ENCODE measurements around the gene COL15A1.

COL15A1 gene

GRCh38 chr9:98995971-98996504 is 52.3 kb downstream of the COL15A1 start:
- no peak for TF ChIP-seq Cebpa-rat (IDR thresholded peaks at IDR 0.05)

GRCh38 chr9:98997604-98998003 is 53.9 kb downstream of the COL15A1 start:
- Histone ChIP-seq H3K4me3 (no peak overlapping the region), H3K9me3 (no peaks in the 10 kb centered on the region), H3K9ac (no peak overlapping the region), H4K20me1 (peaks cover 58% of the 10 kb centered on the region), H3K4me2 (peak overlapping the region; percentile 49), H3K36me3 (no peaks in the 10 kb centered on the region), H3K4me1 (peaks cover 38% of the 10 kb centered on the region), H3K27me3 (peaks cover 57% of the 10 kb centered on the region), H3K27ac (no peak overlapping the region)
- TF ChIP-seq Cebpa-rat (IDR thresholded peaks at IDR 0.05): no peak

More at GRCh38 chr9:98995971-98996504, 52.3 kb downstream of the COL15A1 start:
- Histone ChIP-seq H3K27me3 (peaks cover 72% of the 10 kb centered on the region), H4K20me1 (peaks cover 66% of the 10 kb centered on the region), H3K9ac (no peak overlapping the region), H3K4me1 (peaks cover 39% of the 10 kb centered on the region), H3K36me3 (no peaks in the 10 kb centered on the region), H3K4me2 (no peak overlapping the region), H3K4me3 (no peak overlapping the region), H3K9me3 (peaks cover 11% of the 10 kb centered on the region), H3K27ac (no peak overlapping the region)

GRCh38 chr9:98998441-98999151 is 54.9 kb downstream of the COL15A1 start:
- peaks cover 28% of the 10 kb centered on the region for H3K4me1 ChIP-seq
- TF ChIP-seq Cebpa-rat (IDR thresholded peaks at IDR 0.05): no peak
- H3K27ac ChIP-seq: no peak overlapping the region
- no peaks in the 10 kb centered on the region for H3K9me3 ChIP-seq
- peaks cover 48% of the 10 kb centered on the region for H4K20me1 ChIP-seq
- H3K27me3 ChIP-seq: peaks cover 48% of the 10 kb centered on the region
- no peak overlapping the region for H3K4me3 ChIP-seq
- H3K9ac ChIP-seq: no peak overlapping the region
- H3K4me2 ChIP-seq: 0 out of 2 replicates have a peak overlapping the region, but pooled peaks have one; percentile 49
- no peaks in the 10 kb centered on the region for H3K36me3 ChIP-seq

GRCh38 chr9:98999152-98999525 is 55.4 kb downstream of the COL15A1 start:
- H3K4me2 ChIP-seq: no peak overlapping the region

GRCh38 chr9:99000476-99001395 is 57.0 kb downstream of the COL15A1 start:
- H4K20me1 ChIP-seq: peaks cover 29% of the 10 kb centered on the region; the same call in 1 of the 2 replicates
- TF ChIP-seq Cebpa-rat (IDR thresholded peaks at IDR 0.05): no peak
- H3K4me2 ChIP-seq: peak overlapping the region; percentile 21; the same call in 1 of the 2 replicates
- no peak overlapping the region for H3K27ac ChIP-seq
- peaks cover 25% of the 10 kb centered on the region for H3K4me1 ChIP-seq
- no peaks in the 10 kb centered on the region for H3K36me3 ChIP-seq
- no peaks in the 10 kb centered on the region for H3K9me3 ChIP-seq
- no peak overlapping the region for H3K4me3 ChIP-seq
- peaks cover 26% of the 10 kb centered on the region for H3K27me3 ChIP-seq
- no peak overlapping the region for H3K9ac ChIP-seq

More at GRCh38 chr9:98999152-98999525, 55.4 kb downstream of the COL15A1 start:
- Histone ChIP-seq H3K9me3 (no peaks in the 10 kb centered on the region), H3K4me3 (no peak overlapping the region), H4K20me1 (peaks cover 45% of the 10 kb centered on the region), H3K9ac (no peak overlapping the region), H3K27ac (no peak overlapping the region), H3K36me3 (no peaks in the 10 kb centered on the region), H3K27me3 (peaks cover 42% of the 10 kb centered on the region), H3K4me1 (peaks cover 25% of the 10 kb centered on the region)
- TF ChIP-seq Cebpa-rat (IDR thresholded peaks at IDR 0.05): no peak

GRCh38 chr9:99001892-99002291 is 58.2 kb downstream of the COL15A1 start:
- Histone ChIP-seq H3K27ac (no peak overlapping the region), H3K36me3 (no peaks in the 10 kb centered on the region), H4K20me1 (peaks cover 21% of the 10 kb centered on the region; the same call in 1 of the 2 replicates), H3K4me2 (peak overlapping the region; percentile 21; the same call in 1 of the 2 replicates), H3K9me3 (no peaks in the 10 kb centered on the region), H3K9ac (no peak overlapping the region), H3K27me3 (peaks cover 15% of the 10 kb centered on the region), H3K4me3 (no peak overlapping the region), H3K4me1 (peaks cover 25% of the 10 kb centered on the region)
- no peak for TF ChIP-seq Cebpa-rat (IDR thresholded peaks at IDR 0.05)

GRCh38 chr9:99002706-99003105 is 59.0 kb downstream of the COL15A1 start:
- Histone ChIP-seq H3K4me1 (peaks cover 18% of the 10 kb centered on the region), H3K36me3 (no peaks in the 10 kb centered on the region), H3K27ac (no peak overlapping the region), H3K9ac (no peak overlapping the region), H4K20me1 (peaks cover 13% of the 10 kb centered on the region; the same call in 1 of the 2 replicates), H3K9me3 (no peaks in the 10 kb centered on the region), H3K4me3 (no peak overlapping the region), H3K27me3 (peaks cover 8% of the 10 kb centered on the region), H3K4me2 (no peak overlapping the region)
- TF ChIP-seq Cebpa-rat (IDR thresholded peaks at IDR 0.05): no peak

GRCh38 chr9:99003308-99003707 is 59.6 kb downstream of the COL15A1 start:
- Histone ChIP-seq H3K27me3 (peaks cover 6% of the 10 kb centered on the region), H3K36me3 (no peaks in the 10 kb centered on the region), H3K9ac (no peak overlapping the region), H3K4me3 (no peak overlapping the region), H3K9me3 (no peaks in the 10 kb centered on the region), H3K4me2 (no peak overlapping the region), H3K4me1 (peaks cover 12% of the 10 kb centered on the region), H3K27ac (no peak overlapping the region), H4K20me1 (peaks cover 10% of the 10 kb centered on the region; the same call in 1 of the 2 replicates)
- no peak for TF ChIP-seq Cebpa-rat (IDR thresholded peaks at IDR 0.05)

- H3K9me3 ChIP-seq: no peaks in the 10 kb centered on the region; the same call in 1 of the 2 replicates
These were observed 60.4 kb downstream of the COL15A1 start for GRCh38 chr9:99004115-99004514.

More at GRCh38 chr9:99004115-99004514, 60.4 kb downstream of the COL15A1 start:
- TF ChIP-seq Cebpa-rat (IDR thresholded peaks at IDR 0.05): no peak
- H4K20me1 ChIP-seq: 0 out of 2 replicates have a peak, but pooled peaks cover 3% of the 10 kb centered on the region
- H3K27me3 ChIP-seq: no peaks in the 10 kb centered on the region
- H3K36me3 ChIP-seq: no peaks in the 10 kb centered on the region
- H3K9ac ChIP-seq: no peak overlapping the region
- no peak overlapping the region for H3K4me3 ChIP-seq
- no peak overlapping the region for H3K27ac ChIP-seq
- H3K4me1 ChIP-seq: peaks cover 7% of the 10 kb centered on the region; the same call in 1 of the 2 replicates
- H3K4me2 ChIP-seq: no peak overlapping the region

Measured in BLaER1 (cell line).